Peyer's patch (tissue), 4 donors: ENCODE measurements around the gene ZNF598. TPM values are rescaled to one million over a fixed set of nuclear protein-coding genes. Genes with fewer than 3 reads are reported as not detected.

Experiments used
- DNase-seq, 3 donors: peaks; one replicate each; pipeline ENCODE4 v3.0.0-alpha.2; 2017 to 2019
- H3K27ac ChIP-seq, 4 donors: fragments of 200-600 bp; sonication (generic); one replicate each; pipeline ENCODE4 v1.5.1; 2016 to 2019
- H3K27me3 ChIP-seq, 2 donors: fragments of 200-600 bp; sonication (generic); one replicate each; pipeline ENCODE4 v1.5.1; 2019
- H3K36me3 ChIP-seq, 3 donors: fragments of 200-600 bp; sonication (generic); one replicate each; pipeline ENCODE4 v1.5.1; 2016 to 2019
- H3K4me1 ChIP-seq, 4 donors: fragments of 200-600 bp; sonication (generic); one replicate each; pipeline ENCODE4 v1.5.1; 2016 to 2019
- H3K4me3 ChIP-seq, 4 donors: fragments of 200-600 bp; sonication (generic); 1 replicate in 3 of 4; 2 replicates in 1 of 4; pipeline ENCODE4 v1.5.1; 2016 to 2019; ENCODE audit warnings: mild to moderate bottlenecking in 1 of 4
- H3K9me3 ChIP-seq, 4 donors: fragments of 200-600 bp; sonication (generic); one replicate each; pipeline ENCODE4 v1.5.1; 2016 to 2019; ENCODE audit warnings: mild to moderate bottlenecking in 1 of 4
- CTCF ChIP-seq, 6 experiments: fragments of 450-650 bp in 4 of 6; fragments of 200-600 bp in 2 of 6; sonication (generic) in 1 of 6; IDR thresholded peaks; one replicate each; pipeline ENCODE4 v1.5.1; 2017 to 2019; ENCODE audit warnings: antibody characterized with exemption in 6 of 6, mild to moderate bottlenecking in 3 of 6, moderate library complexity in 1 of 6
- POLR2A ChIP-seq, 2 donors: fragments of 450-650 bp; IDR thresholded peaks; one replicate each; pipeline ENCODE4 v1.5.1; 2017; ENCODE audit warnings: antibody characterized with exemption in 2 of 2, mild to moderate bottlenecking in 2 of 2, moderate library complexity in 2 of 2
- total RNA-seq, 4 donors: library from RNA; depleted of rRNA; stranded (reverse); fragments of >200 nt; gene quantifications; one replicate each; pipeline ENCODE4 v1.1.0, GENCODE V29; 2016

Gene ZNF598
- total RNA-seq = 10 to 100 TPM; 48.5 to 84.0 (median 51.4) TPM

GRCh38 chr16:2009791-2010510 is at the start of gene ZNF598:
TSS of gene ZNF598 (minus strand) at chr16:2009821.
- peak; percentile 77 to 89 (median 89) for DNase-seq
- Histone ChIP-seq H3K4me1 (peaks cover 10 to 44% (median 15%) of the 10 kb centered on the region in 4 donors), H3K4me3 (peak within 1 kb of the TSS; percentile 64 to 99 (median 94)), H3K27me3 (no peaks in the 10 kb centered on the region), H3K27ac (peak within 1 kb of the TSS; percentile 90 to 97 (median 96)), H3K36me3 (no peaks in the 10 kb centered on the region), H3K9me3 (no peaks in the 10 kb centered on the region)
- TF ChIP-seq CTCF (IDR thresholded peaks at IDR 0.05) (peak in 1 of 6 experiments; percentile 16), POLR2A (IDR thresholded peaks at IDR 0.05) (peak; percentile 96 to 99)

- H3K27me3 ChIP-seq = no peaks in the 10 kb centered on the region
- peaks cover 0 to 5% (median 0%) of the 10 kb centered on the region in 4 donors for H3K4me1 ChIP-seq
- no peak overlapping the region for H3K27ac ChIP-seq
- DNase-seq = no peak
- peaks cover 0 to 85% (median 0%) of the 10 kb centered on the region in 3 donors for H3K36me3 ChIP-seq
- no peaks in the 10 kb centered on the region for H3K9me3 ChIP-seq
- H3K4me3 ChIP-seq = no peak overlapping the region
- TF ChIP-seq CTCF (IDR thresholded peaks at IDR 0.05) = no peak
- no peak for TF ChIP-seq POLR2A (IDR thresholded peaks at IDR 0.05)
Observed at GRCh38 chr16:2058872-2059271, 49.3 kb upstream of the ZNF598 start.

- Histone ChIP-seq H3K36me3 (peaks cover 0 to 85% (median 0%) of the 10 kb centered on the region in 3 donors), H3K27ac (no peak overlapping the region), H3K9me3 (no peaks in the 10 kb centered on the region), H3K4me3 (no peak overlapping the region), H3K27me3 (no peaks in the 10 kb centered on the region), H3K4me1 (peaks cover 0 to 5% (median 0%) of the 10 kb centered on the region in 4 donors)
- DNase-seq = no peak
- TF ChIP-seq CTCF (IDR thresholded peaks at IDR 0.05) = no peak
- TF ChIP-seq POLR2A (IDR thresholded peaks at IDR 0.05) = no peak
Observed at GRCh38 chr16:2058420-2058819, 48.8 kb upstream of the ZNF598 start.

- peaks cover 0 to 84% (median 0%) of the 10 kb centered on the region in 3 donors for H3K36me3 ChIP-seq
- peaks cover 0 to 5% (median 0%) of the 10 kb centered on the region in 4 donors for H3K4me1 ChIP-seq
- no peaks in the 10 kb centered on the region for H3K27me3 ChIP-seq
- no peak overlapping the region for H3K27ac ChIP-seq
- no peak overlapping the region for H3K4me3 ChIP-seq
- no peaks in the 10 kb centered on the region for H3K9me3 ChIP-seq
- no peak for DNase-seq
- no peak for TF ChIP-seq POLR2A (IDR thresholded peaks at IDR 0.05)
- no peak for TF ChIP-seq CTCF (IDR thresholded peaks at IDR 0.05)
Observed at GRCh38 chr16:2057438-2057837, 47.8 kb upstream of the ZNF598 start.

GRCh38 chr16:2056681-2057407 is 47.2 kb upstream of the ZNF598 start:
- Histone ChIP-seq H3K27ac (no peak overlapping the region), H3K4me3 (no peak overlapping the region), H3K9me3 (no peaks in the 10 kb centered on the region), H3K4me1 (peaks cover 0 to 5% (median 0%) of the 10 kb centered on the region in 4 donors), H3K27me3 (no peaks in the 10 kb centered on the region), H3K36me3 (peaks cover 0 to 84% (median 0%) of the 10 kb centered on the region in 3 donors)
- no peak for DNase-seq
- TF ChIP-seq CTCF (IDR thresholded peaks at IDR 0.05) (peak in 1 of 6 experiments; percentile 11), POLR2A (IDR thresholded peaks at IDR 0.05) (no peak)
